ENCODE results near the gene RSL1D1. TPM values are rescaled to one million over a fixed set of nuclear protein-coding genes. Genes with fewer than 3 reads are reported as not detected.

The RSL1D1 gene
- total RNA-seq, 1 donor from 2014 or later = 148 TPM

- no peaks in the 10 kb centered on the region for H3K9me3 ChIP-seq
- peaks cover 3% of the 10 kb centered on the region for H3K4me1 ChIP-seq
- DNase-seq (ENCODE audit: extremely low spot score in 2 of 2) = no peak
- TF ChIP-seq POLR2AphosphoS5 (IDR thresholded peaks at IDR 0.05; ENCODE audit: insufficient read depth in 1 of 2, low read depth in 1 of 2) (no peak), POLR2A (IDR thresholded peaks at IDR 0.05) (no peak)
- TF ChIP-seq, protein P1, sequence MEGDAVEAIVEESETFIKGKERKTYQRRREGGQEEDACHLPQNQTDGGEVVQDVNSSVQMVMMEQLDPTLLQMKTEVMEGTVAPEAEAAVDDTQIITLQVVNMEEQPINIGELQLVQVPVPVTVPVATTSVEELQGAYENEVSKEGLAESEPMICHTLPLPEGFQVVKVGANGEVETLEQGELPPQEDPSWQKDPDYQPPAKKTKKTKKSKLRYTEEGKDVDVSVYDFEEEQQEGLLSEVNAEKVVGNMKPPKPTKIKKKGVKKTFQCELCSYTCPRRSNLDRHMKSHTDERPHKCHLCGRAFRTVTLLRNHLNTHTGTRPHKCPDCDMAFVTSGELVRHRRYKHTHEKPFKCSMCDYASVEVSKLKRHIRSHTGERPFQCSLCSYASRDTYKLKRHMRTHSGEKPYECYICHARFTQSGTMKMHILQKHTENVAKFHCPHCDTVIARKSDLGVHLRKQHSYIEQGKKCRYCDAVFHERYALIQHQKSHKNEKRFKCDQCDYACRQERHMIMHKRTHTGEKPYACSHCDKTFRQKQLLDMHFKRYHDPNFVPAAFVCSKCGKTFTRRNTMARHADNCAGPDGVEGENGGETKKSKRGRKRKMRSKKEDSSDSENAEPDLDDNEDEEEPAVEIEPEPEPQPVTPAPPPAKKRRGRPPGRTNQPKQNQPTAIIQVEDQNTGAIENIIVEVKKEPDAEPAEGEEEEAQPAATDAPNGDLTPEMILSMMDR (IDR thresholded peaks at IDR 0.05) = no peak
- H3K27ac ChIP-seq = no peak overlapping the region
- intact Hi-C loops (cut with DNase I) = no loop called here
- H3K36me3 ChIP-seq = peaks cover 0 to 83% of the 10 kb centered on the region in 2 donors
- H3K27me3 ChIP-seq = no peaks in the 10 kb centered on the region
- no peak overlapping the region for H3K4me3 ChIP-seq
Observed at GRCh38 chr16:11843206-11843605, 8.1 kb downstream of the RSL1D1 start.

GRCh38 chr16:11841026-11841425, 10.3 kb downstream of the RSL1D1 start:
- TF ChIP-seq POLR2A (IDR thresholded peaks at IDR 0.05) (no peak), POLR2AphosphoS5 (IDR thresholded peaks at IDR 0.05; ENCODE audit: insufficient read depth in 1 of 2, low read depth in 1 of 2) (no peak)
- TF ChIP-seq, protein P1 (IDR thresholded peaks at IDR 0.05) = no peak
- no peaks in the 10 kb centered on the region for H3K4me1 ChIP-seq
- no peak overlapping the region for H3K27ac ChIP-seq
- H3K36me3 ChIP-seq = peaks cover 0 to 83% of the 10 kb centered on the region in 2 donors
- no peak overlapping the region for H3K4me3 ChIP-seq
- H3K27me3 ChIP-seq = no peaks in the 10 kb centered on the region
- DNase-seq (ENCODE audit: extremely low spot score in 2 of 2) = no peak
- intact Hi-C loops (cut with DNase I) = no loop called here
- no peaks in the 10 kb centered on the region for H3K9me3 ChIP-seq

DNA sequence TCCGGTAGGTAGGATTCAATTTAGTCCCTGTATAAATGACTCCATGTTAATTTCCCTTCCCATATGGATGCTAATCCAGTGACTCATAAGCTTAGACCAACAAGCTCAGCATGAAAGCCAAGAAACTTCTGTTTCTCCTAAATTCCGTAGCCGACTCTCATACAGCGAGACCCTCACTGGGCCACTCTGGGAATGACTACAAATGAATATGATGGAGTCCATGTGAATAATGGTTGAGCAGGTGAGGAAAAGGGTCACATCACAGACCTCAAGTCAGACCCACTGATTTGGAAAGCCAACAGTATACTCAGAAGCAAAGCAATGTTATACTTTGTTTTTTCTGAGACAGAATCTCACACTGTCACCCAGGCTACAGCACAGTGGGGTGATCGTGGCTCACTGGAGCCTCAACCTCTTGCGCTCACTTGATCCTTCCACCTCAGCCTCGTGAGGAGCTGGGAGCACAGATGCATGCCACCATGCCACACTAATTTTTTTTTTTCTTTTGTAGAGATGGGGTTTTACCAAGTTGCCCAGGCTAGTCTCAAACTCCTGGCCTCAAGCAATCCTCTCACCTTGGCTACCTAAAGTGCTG, 14.6 kb downstream of the RSL1D1 start:
- intact Hi-C loops (cut with DNase I) = no loop called here
- Histone ChIP-seq H3K4me3 (no peak overlapping the region), H3K36me3 (peaks cover 0 to 52% of the 10 kb centered on the region in 2 donors), H3K4me1 (no peaks in the 10 kb centered on the region), H3K27me3 (no peaks in the 10 kb centered on the region), H3K9me3 (no peaks in the 10 kb centered on the region), H3K27ac (no peak overlapping the region)
- DNase-seq (ENCODE audit: extremely low spot score in 2 of 2) = no peak
- TF ChIP-seq, protein P1 (IDR thresholded peaks at IDR 0.05) = no peak
- TF ChIP-seq POLR2AphosphoS5 (IDR thresholded peaks at IDR 0.05; ENCODE audit: insufficient read depth in 1 of 2, low read depth in 1 of 2) (no peak), POLR2A (IDR thresholded peaks at IDR 0.05) (no peak)

GRCh38 chr16:11835891-11836649, 15.3 kb downstream of the RSL1D1 start:
- H3K27ac ChIP-seq = no peak overlapping the region
- no peaks in the 10 kb centered on the region for H3K27me3 ChIP-seq
- intact Hi-C loops (cut with DNase I) = no loop called here
- no peak for DNase-seq (ENCODE audit: extremely low spot score in 2 of 2)
- peaks cover 0 to 47% of the 10 kb centered on the region in 2 donors for H3K36me3 ChIP-seq
- H3K9me3 ChIP-seq = no peaks in the 10 kb centered on the region
- no peak overlapping the region for H3K4me3 ChIP-seq
- TF ChIP-seq POLR2AphosphoS5 (IDR thresholded peaks at IDR 0.05; ENCODE audit: insufficient read depth in 1 of 2, low read depth in 1 of 2) (no peak), POLR2A (IDR thresholded peaks at IDR 0.05) (no peak)
- TF ChIP-seq, protein P1 (IDR thresholded peaks at IDR 0.05) = no peak
- H3K4me1 ChIP-seq = no peaks in the 10 kb centered on the region

- H3K4me3 ChIP-seq = no peak overlapping the region
- TF ChIP-seq POLR2A (IDR thresholded peaks at IDR 0.05) = no peak
- TF ChIP-seq, protein P1 (IDR thresholded peaks at IDR 0.05) = no peak
- no peak for TF ChIP-seq POLR2AphosphoS5 (IDR thresholded peaks at IDR 0.05; ENCODE audit: insufficient read depth in 1 of 2, low read depth in 1 of 2)
- H3K27ac ChIP-seq = no peak overlapping the region
Observed at GRCh38 chr16:11835309-11835708, 16.0 kb downstream of the RSL1D1 start.

More at GRCh38 chr16:11835309-11835708, 16.0 kb downstream of the RSL1D1 start:
- Histone ChIP-seq H3K9me3 (no peaks in the 10 kb centered on the region), H3K36me3 (peaks cover 0 to 39% of the 10 kb centered on the region in 2 donors), H3K4me1 (no peaks in the 10 kb centered on the region), H3K27me3 (no peaks in the 10 kb centered on the region)
- no peak for DNase-seq (ENCODE audit: extremely low spot score in 2 of 2)
- intact Hi-C loops (cut with DNase I) = no loop called here
